B cell (primary cell): ENCODE measurements around the gene ARL4A.

Source experiments
- CTCF ChIP-seq: fragments of 200-600 bp; IDR thresholded peaks from one replicate; pipeline ENCODE4 v1.8.0; 2022; ENCODE audit warnings: antibody characterized with exemption, mild to moderate bottlenecking
- EZH2 ChIP-seq: IDR thresholded peaks from 2 replicates; pipeline ENCODE4 v1.6.1; 2012; ENCODE audit warnings: borderline replicate concordance, low read depth, mild to moderate bottlenecking, moderate library complexity, low read length; ENCODE audit not compliant: insufficient read depth, poor library complexity, severe bottlenecking

GRCh38 chr7:12670000-12670729, 17.3 kb upstream of the ARL4A start:
- TF ChIP-seq CTCF (no peak), EZH2 (no peak)
